OCI-LY1 (cell line): ENCODE results near the gene CXCL17.

Source experiments
- H2AFZ ChIP-seq: fragments of 200-600 bp; sonication (generic), shearing (Covaris generic); 2 replicates; pipeline ENCODE4 v1.6.0; 2014; ENCODE audit warnings: antibody characterized with exemption, mild to moderate bottlenecking, low read length
- H3F3A ChIP-seq: fragments of 200-600 bp; sonication (generic), shearing (Covaris generic); 2 replicates; pipeline ENCODE4 v1.6.0; 2014; ENCODE audit warnings: mild to moderate bottlenecking, antibody characterized with exemption, low read length, moderate library complexity; ENCODE audit not compliant: insufficient read depth
- H3K27ac ChIP-seq: fragments of 200-600 bp; sonication (generic); 2 replicates; pipeline ENCODE4 v1.5.1; 2014; ENCODE audit warnings: low read length, mixed run types, mild to moderate bottlenecking, low read depth; ENCODE audit not compliant: poor library complexity, severe bottlenecking
- H3K27me3 ChIP-seq: fragments of 200-600 bp; sonication (generic); 2 replicates; pipeline ENCODE4 v1.6.0; 2014; ENCODE audit warnings: antibody characterized with exemption, mild to moderate bottlenecking, low read length, moderate library complexity; ENCODE audit not compliant: insufficient read depth
- H3K36me3 ChIP-seq: fragments of 200-600 bp; sonication (generic); 2 replicates; pipeline ENCODE4 v1.6.1; 2014; ENCODE audit warnings: mild to moderate bottlenecking, antibody characterized with exemption, low read length, moderate library complexity, mixed read lengths; ENCODE audit not compliant: insufficient read depth
- H3K4me1 ChIP-seq: fragments of 200-600 bp; sonication (generic); 2 replicates; pipeline ENCODE4 v1.5.1; 2014; ENCODE audit warnings: mild to moderate bottlenecking, low read length, moderate library complexity; ENCODE audit not compliant: insufficient read depth, severe bottlenecking
- H3K4me2 ChIP-seq: fragments of 200-600 bp; sonication (generic), shearing (Covaris generic); 2 replicates; pipeline ENCODE4 v1.6.1; 2014; ENCODE audit warnings: low read length
- H3K4me3 ChIP-seq: fragments of 200-600 bp; sonication (generic); 2 replicates; pipeline ENCODE4 v1.5.1; 2014; ENCODE audit warnings: low read length, low read depth, mild to moderate bottlenecking, mixed read lengths; ENCODE audit not compliant: poor library complexity, severe bottlenecking
- H3K79me2 ChIP-seq: fragments of 200-600 bp; shearing (Covaris generic); 2 replicates; pipeline ENCODE4 v1.6.1; 2016; ENCODE audit warnings: mixed run types, low read length, mixed read lengths; ENCODE audit not compliant: insufficient read depth
- H3K9ac ChIP-seq: fragments of 200-600 bp; sonication (generic), shearing (Covaris generic); 2 replicates; pipeline ENCODE4 v1.6.1; 2014; ENCODE audit warnings: mild to moderate bottlenecking, low read length, mixed read lengths
- H3K9me2 ChIP-seq: fragments of 200-600 bp; sonication (generic), shearing (Covaris generic); 2 replicates; pipeline ENCODE4 v1.6.1; 2014; ENCODE audit warnings: low read depth, mild to moderate bottlenecking, low read length, mixed read lengths
- H3K9me3 ChIP-seq: fragments of 200-600 bp; shearing (Covaris generic); 2 replicates; pipeline ENCODE4 v1.6.1; 2014; ENCODE audit warnings: low read length, mixed read lengths
- H4K20me1 ChIP-seq: fragments of 200-600 bp; sonication (generic), shearing (Covaris generic); 2 replicates; pipeline ENCODE4 v1.6.0; 2016; ENCODE audit warnings: mild to moderate bottlenecking, low read length; ENCODE audit not compliant: insufficient read depth
- EZH2 ChIP-seq: fragments of 200-600 bp; sonication (generic), shearing (Covaris generic); IDR thresholded peaks from 2 replicates; pipeline ENCODE4 v1.8.0; 2017; ENCODE audit warnings: borderline replicate concordance, mixed run types, mild to moderate bottlenecking, antibody characterized with exemption, low read length, moderate library complexity, mixed read lengths
- TF ChIP-seq, protein P1 (sequence below): fragments of 200-600 bp; sonication (generic), shearing (Covaris generic); IDR thresholded peaks from 2 replicates; pipeline ENCODE4 v1.5.1; 2017; ENCODE audit warnings: mild to moderate bottlenecking, antibody characterized with exemption, low read length, moderate library complexity, mixed read lengths

The CXCL17 gene

DNA sequence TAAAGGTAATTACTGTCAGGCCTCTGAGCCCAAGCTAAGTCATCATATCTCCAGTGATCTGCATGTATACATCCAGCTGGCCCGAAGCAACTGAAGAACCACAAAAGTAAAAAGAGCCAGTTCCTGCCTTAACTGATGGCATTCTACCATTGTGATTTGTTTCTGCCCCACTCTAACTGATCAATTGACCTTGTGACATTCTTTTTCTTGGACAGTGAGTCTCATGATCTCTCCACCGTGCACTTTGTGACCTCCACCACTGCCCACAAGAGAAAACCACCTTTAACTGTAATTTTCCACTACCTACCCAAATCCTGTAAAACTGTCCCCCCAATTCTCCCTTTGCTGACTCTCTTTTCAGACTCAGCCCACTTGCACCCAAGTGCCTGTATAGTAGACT is 17.2 kb upstream of the CXCL17 start:
- Histone ChIP-seq H3K79me2 (no peaks in the 10 kb centered on the region), H3K9me3 (no peaks in the 10 kb centered on the region), H4K20me1 (no peaks in the 10 kb centered on the region), H3K9me2 (no peaks in the 10 kb centered on the region), H3K36me3 (no peaks in the 10 kb centered on the region), H3F3A (0 out of 2 replicates have a peak, but pooled peaks cover 3% of the 10 kb centered on the region), H3K4me2 (no peak overlapping the region), H3K27ac (no peak overlapping the region), H2AFZ (no peak overlapping the region), H3K9ac (no peak overlapping the region), H3K4me1 (peaks cover 30% of the 10 kb centered on the region), H3K27me3 (no peaks in the 10 kb centered on the region), H3K4me3 (no peak overlapping the region)
- no peak for TF ChIP-seq EZH2
- TF ChIP-seq, protein P1, sequence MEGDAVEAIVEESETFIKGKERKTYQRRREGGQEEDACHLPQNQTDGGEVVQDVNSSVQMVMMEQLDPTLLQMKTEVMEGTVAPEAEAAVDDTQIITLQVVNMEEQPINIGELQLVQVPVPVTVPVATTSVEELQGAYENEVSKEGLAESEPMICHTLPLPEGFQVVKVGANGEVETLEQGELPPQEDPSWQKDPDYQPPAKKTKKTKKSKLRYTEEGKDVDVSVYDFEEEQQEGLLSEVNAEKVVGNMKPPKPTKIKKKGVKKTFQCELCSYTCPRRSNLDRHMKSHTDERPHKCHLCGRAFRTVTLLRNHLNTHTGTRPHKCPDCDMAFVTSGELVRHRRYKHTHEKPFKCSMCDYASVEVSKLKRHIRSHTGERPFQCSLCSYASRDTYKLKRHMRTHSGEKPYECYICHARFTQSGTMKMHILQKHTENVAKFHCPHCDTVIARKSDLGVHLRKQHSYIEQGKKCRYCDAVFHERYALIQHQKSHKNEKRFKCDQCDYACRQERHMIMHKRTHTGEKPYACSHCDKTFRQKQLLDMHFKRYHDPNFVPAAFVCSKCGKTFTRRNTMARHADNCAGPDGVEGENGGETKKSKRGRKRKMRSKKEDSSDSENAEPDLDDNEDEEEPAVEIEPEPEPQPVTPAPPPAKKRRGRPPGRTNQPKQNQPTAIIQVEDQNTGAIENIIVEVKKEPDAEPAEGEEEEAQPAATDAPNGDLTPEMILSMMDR: no peak

GRCh38 chr19:42455621-42456081 is 12.9 kb upstream of the CXCL17 start:
- Histone ChIP-seq H3K9me2 (no peaks in the 10 kb centered on the region), H3K4me2 (no peak overlapping the region), H3F3A (no peaks in the 10 kb centered on the region), H3K9me3 (no peaks in the 10 kb centered on the region), H3K79me2 (no peaks in the 10 kb centered on the region), H3K27me3 (no peaks in the 10 kb centered on the region), H2AFZ (no peak overlapping the region), H3K36me3 (no peaks in the 10 kb centered on the region), H3K27ac (no peak overlapping the region), H3K4me3 (no peak overlapping the region), H3K9ac (no peak overlapping the region), H4K20me1 (no peaks in the 10 kb centered on the region), H3K4me1 (peaks cover 9% of the 10 kb centered on the region)
- TF ChIP-seq, protein P1: no peak
- no peak for TF ChIP-seq EZH2

GRCh38 chr19:42455086-42455485 is 12.3 kb upstream of the CXCL17 start:
- H3F3A ChIP-seq: no peaks in the 10 kb centered on the region
- H3K79me2 ChIP-seq: no peaks in the 10 kb centered on the region
- peaks cover 9% of the 10 kb centered on the region for H3K4me1 ChIP-seq
- no peaks in the 10 kb centered on the region for H4K20me1 ChIP-seq
- H3K4me2 ChIP-seq: no peak overlapping the region
- H3K36me3 ChIP-seq: no peaks in the 10 kb centered on the region
- TF ChIP-seq EZH2: no peak
- TF ChIP-seq, protein P1: no peak
- no peak overlapping the region for H3K27ac ChIP-seq
- H3K27me3 ChIP-seq: no peaks in the 10 kb centered on the region
- H3K9me2 ChIP-seq: no peaks in the 10 kb centered on the region
- no peaks in the 10 kb centered on the region for H3K9me3 ChIP-seq
- H3K4me3 ChIP-seq: no peak overlapping the region
- H3K9ac ChIP-seq: no peak overlapping the region
- H2AFZ ChIP-seq: no peak overlapping the region
